Endothelial cell of umbilical vein (primary cell): ENCODE results near the gene SCAANT1. TPM values are rescaled to one million over a fixed set of nuclear protein-coding genes. Genes with fewer than 3 reads are reported as not detected.

Experiments
- BruUV-seq: library from RNA; stranded (reverse); fragments of 400-500 nt; replicated peaks from 2 replicates; lab custom pipeline; 2021; lab: Mats Ljungman, UMichigan
- CTCF ChIA-PET: fragments of 300-600, 350-600 bp; sonication (Branson Sonifier 250); formaldehyde crosslinking; loops from one replicate; lab custom pipeline; 2021; ENCODE audit warnings: antibody characterized with exemption, inconsistent platforms; lab: Charles Lee
- POLR2A ChIA-PET: fragments of 300-600, 350-600 bp; sonication (Branson Sonifier 250); formaldehyde crosslinking; loops from one replicate; lab custom pipeline; 2021; ENCODE audit warnings: antibody characterized with exemption, inconsistent platforms; lab: Charles Lee
- DNase-seq: peaks from one replicate; pipeline ENCODE4 v3.0.0-alpha.2; 2011; ENCODE audit warnings: low read depth, low spot score
- FAIRE-seq: peaks from 2 replicates; lab custom pipeline; 2011; peaks lifted over from hg19 to GRCh38; lab: Jason Lieb, UNC
- H2AFZ ChIP-seq: 2 replicates; pipeline ENCODE4 v1.6.0; 2012; ENCODE audit warnings: low read depth, low read length, control low read depth, inconsistent platforms
- H3K27ac ChIP-seq: 2 replicates; pipeline ENCODE4 v1.5.1; 2011; ENCODE audit warnings: low read depth, mild to moderate bottlenecking, control low read depth, low read length, moderate library complexity; ENCODE audit not compliant: insufficient read depth
- H3K27me3 ChIP-seq, 2 experiments: 2 replicates each; pipeline versions ENCODE4 v1.6.0 to v1.6.1; 2011; ENCODE audit warnings: low read length in 2 of 2, mixed read lengths in 1 of 2; ENCODE audit not compliant: control insufficient read depth in 2 of 2, insufficient read depth in 2 of 2
- H3K36me3 ChIP-seq, 2 experiments: 2 replicates in 1 of 2; 3 replicates in 1 of 2; pipeline ENCODE4 v1.5.1; 2011; ENCODE audit warnings: low read length in 2 of 2, mild to moderate bottlenecking in 1 of 2, moderate library complexity in 1 of 2; ENCODE audit not compliant: control insufficient read depth in 2 of 2, insufficient read depth in 2 of 2; ENCODE audit errors: extremely low read depth in 1 of 2
- H3K4me1 ChIP-seq: 3 replicates; pipeline ENCODE4 v1.5.1; 2011; ENCODE audit warnings: mild to moderate bottlenecking, low read length; ENCODE audit not compliant: control insufficient read depth, insufficient read depth; ENCODE audit errors: extremely low read depth
- H3K4me2 ChIP-seq: 2 replicates; pipeline ENCODE4 v1.6.1; 2011; ENCODE audit warnings: low read length, control low read depth, mixed read lengths; ENCODE audit not compliant: insufficient read depth
- H3K4me3 ChIP-seq, 3 experiments: fragments of 200-600 bp in 1 of 3; sonication (generic), shearing (Covaris generic) in 1 of 3; replicated peaks in 1 of 3; 2 replicates each; pipeline ENCODE4 v1.5.1; 2011 to 2016; ENCODE audit warnings: control low read depth in 3 of 3, low read length in 3 of 3, mild to moderate bottlenecking in 2 of 3, inconsistent platforms in 1 of 3, low read depth in 1 of 3, moderate library complexity in 1 of 3; ENCODE audit not compliant: insufficient read depth in 1 of 3
- H3K79me2 ChIP-seq: 2 replicates; pipeline ENCODE4 v1.6.0; 2012; ENCODE audit warnings: low read length, inconsistent platforms; ENCODE audit not compliant: control insufficient read depth, insufficient read depth
- H3K9ac ChIP-seq: replicated peaks from 2 replicates; pipeline ENCODE3; 2011; ENCODE audit warnings: low read length, control low read depth; ENCODE audit not compliant: insufficient read depth; ENCODE audit errors: extremely low read depth
- H3K9me1 ChIP-seq: replicated peaks from 3 replicates; pipeline ENCODE4 v1.6.0; 2011; ENCODE audit warnings: mild to moderate bottlenecking, low read length; ENCODE audit not compliant: control insufficient read depth, insufficient read depth; ENCODE audit errors: extremely low read depth
- H3K9me3 ChIP-seq: replicated peaks from 2 replicates; pipeline ENCODE4 v1.5.1; 2012; ENCODE audit warnings: low read length, inconsistent platforms; ENCODE audit not compliant: control insufficient read depth, insufficient read depth
- H4K20me1 ChIP-seq: replicated peaks from 2 replicates; pipeline ENCODE3; 2011; ENCODE audit warnings: mild to moderate bottlenecking, low read length; ENCODE audit not compliant: control insufficient read depth, insufficient read depth; ENCODE audit errors: extremely low read depth
- CTCF ChIP-seq, 2 donors: IDR thresholded peaks; 1 replicate in 1 of 2; 2 replicates in 1 of 2; pipeline ENCODE4 v1.5.1; 2011; ENCODE audit warnings: low read length in 2 of 2, mild to moderate bottlenecking in 2 of 2, moderate library complexity in 2 of 2, control low read depth in 1 of 2, inconsistent platforms in 1 of 2, low read depth in 1 of 2; ENCODE audit not compliant: insufficient read depth in 1 of 2; ENCODE audit errors: extremely low read depth in 1 of 2
- EZH2 ChIP-seq: IDR thresholded peaks from 2 replicates; pipeline ENCODE4 v1.6.1; 2012; ENCODE audit warnings: borderline replicate concordance, low read depth, mild to moderate bottlenecking, moderate library complexity, low read length, inconsistent platforms; ENCODE audit not compliant: severe bottlenecking
- FOS ChIP-seq: IDR thresholded peaks from 2 replicates; pipeline ENCODE4 v1.6.1; 2011; ENCODE audit warnings: mild to moderate bottlenecking, low read length, moderate library complexity, borderline replicate concordance; ENCODE audit not compliant: insufficient read depth
- GATA2 ChIP-seq: IDR thresholded peaks from 2 replicates; pipeline ENCODE4 v1.7.0; 2011; ENCODE audit warnings: low read depth, mild to moderate bottlenecking, moderate library complexity, mixed read lengths, low read length; ENCODE audit not compliant: insufficient read length, insufficient read depth
- JUN ChIP-seq: IDR thresholded peaks from 2 replicates; pipeline ENCODE4 v1.6.1; 2011; ENCODE audit warnings: borderline replicate concordance, low read depth; ENCODE audit not compliant: insufficient read length, insufficient read depth
- MAX ChIP-seq: IDR thresholded peaks from 2 replicates; pipeline ENCODE4 v1.6.1; 2011; ENCODE audit not compliant: insufficient read depth, insufficient read length
- MYC ChIP-seq: IDR thresholded peaks from one replicate; pipeline ENCODE4 v1.6.1; 2011; ENCODE audit warnings: mild to moderate bottlenecking, low read depth, low read length
- POLR2A ChIP-seq: IDR thresholded peaks from 2 replicates; pipeline ENCODE4 v1.6.1; 2012; ENCODE audit warnings: low read depth, mild to moderate bottlenecking, control low read depth, low read length
- POLR2AphosphoS5 ChIP-seq: IDR thresholded peaks from 2 replicates; pipeline ENCODE4 v1.6.1; 2012; ENCODE audit warnings: low read depth, mild to moderate bottlenecking, control low read depth, low read length, moderate library complexity; ENCODE audit not compliant: insufficient read depth
- dilution Hi-C: fragments of 300-500 bp; cut with MboI; formaldehyde crosslinking; loops from one replicate; pipeline ENCODE4 v1.15.0; 2019; ENCODE audit warnings: low sequenced_read_pairs; ENCODE audit not compliant: extremely low pct_ligation_motif_present
- intact Hi-C: fragments of 100-400 bp; cut with micrococcal nuclease; formaldehyde crosslinking; loops from one replicate; pipeline ENCODE4 v1.10.0; 2022
- polyA plus RNA-seq, 4 experiments: library from polyadenylated mRNA; depleted of rRNA in 3 of 4; stranded (reverse) in 3 of 4; unstranded in 1 of 4; fragments of >200 nt; gene quantifications; 2 replicates each; pipeline versions ENCODE4 v1.2.1 to v1.2.3, GENCODE V29; 2011 to 2012; ENCODE audit warnings: missing spikeins in 1 of 4
- total RNA-seq: library from RNA; stranded (reverse); gene quantifications from 2 replicates; pipeline ENCODE4 v1.2.3, GENCODE V29; 2021

SCAANT1 gene
- total and polyA plus RNA-seq, 2 donors (not counting 3 experiments of a cell fraction or from before 2014, with no cell fraction given) = not detected

GRCh38 chr3:63870615-63871005 lies 41.6 kb downstream of the SCAANT1 start:
- Histone ChIP-seq H3K4me2 (no peak overlapping the region), H3K9me1 (no peaks in the 10 kb centered on the region), H3K4me3 (no peak overlapping the region), H3K79me2 (peaks cover 53% of the 10 kb centered on the region), H3K9ac (no peak overlapping the region), H3K36me3 (no peaks in the 10 kb centered on the region), H3K9me3 (no peaks in the 10 kb centered on the region), H3K4me1 (peaks cover 2% of the 10 kb centered on the region), H3K27ac (no peak overlapping the region), H4K20me1 (no peaks in the 10 kb centered on the region), H2AFZ (no peak overlapping the region), H3K27me3 (no peaks in the 10 kb centered on the region)
- dilution Hi-C loops = no loop called here
- ChIA-PET POLR2A (no interaction called here), CTCF (interaction anchor here (0.7 to 1.0 kb wide), 3 partner anchors 13 to 91 kb away, joined by 3 read pairs; no protein-coding TSS in a partner anchor)
- intact Hi-C loops = no loop called here
- no peak for TF ChIP-seq MYC
- no peak for TF ChIP-seq JUN
- no peak for TF ChIP-seq GATA2
- no peak for TF ChIP-seq POLR2AphosphoS5
- TF ChIP-seq EZH2 = no peak
- TF ChIP-seq POLR2A = no peak
- no peak for TF ChIP-seq MAX
- no peak for TF ChIP-seq CTCF (IDR thresholded peaks at IDR 0.05; ENCODE audit: extremely low read depth in 1 of 2, insufficient read depth in 1 of 2, low read depth in 1 of 2, low read length in 2 of 2)
- TF ChIP-seq FOS = no peak
- DNase-seq (peak; percentile 67), FAIRE-seq (no peak)
- BruUV-seq = no TSS peak
